ENCODE data around the gene CBX8. TPM values are rescaled to one million over a fixed set of nuclear protein-coding genes. Genes with fewer than 3 reads are reported as not detected.

Gene CBX8
- total RNA-seq, 4 donors from 2014 or later, result 2.3 to 4.7 (median 2.6) TPM

DNA sequence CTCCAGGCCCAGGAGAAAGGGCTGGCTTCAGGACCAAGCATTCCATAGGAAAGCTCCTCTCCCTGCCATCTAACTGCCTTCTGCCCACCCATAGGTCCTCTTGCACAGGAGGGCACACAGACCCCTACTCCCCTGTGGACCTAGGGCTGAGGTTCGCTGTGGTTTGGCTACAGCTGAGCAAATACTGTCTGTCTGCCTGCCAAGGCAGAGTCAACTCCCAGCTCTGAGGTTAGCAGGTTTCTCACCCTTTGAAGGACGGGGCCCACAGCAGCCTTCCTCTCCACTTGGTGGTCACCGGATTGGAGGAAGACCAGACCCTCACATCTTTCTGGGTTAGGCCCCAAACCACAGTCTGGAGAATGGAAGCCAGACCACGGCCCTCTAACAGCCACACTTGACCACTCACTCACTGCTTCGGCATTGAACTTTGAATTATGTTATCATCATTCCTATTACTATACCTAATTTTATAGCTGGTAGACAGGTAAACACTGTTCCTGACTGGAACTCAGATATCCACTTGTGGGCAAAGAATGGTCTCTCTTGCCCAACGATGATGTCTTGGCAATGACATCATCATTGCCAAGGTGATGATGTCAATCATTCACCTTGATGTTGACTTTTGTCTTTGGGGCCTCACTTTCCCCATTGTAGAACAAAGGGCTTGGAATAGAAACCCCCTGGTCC is 28.2 kb upstream of the CBX8 start:
- intact Hi-C loops (cut with DNase I), result no loop called here
- TF ChIP-seq, protein P1, sequence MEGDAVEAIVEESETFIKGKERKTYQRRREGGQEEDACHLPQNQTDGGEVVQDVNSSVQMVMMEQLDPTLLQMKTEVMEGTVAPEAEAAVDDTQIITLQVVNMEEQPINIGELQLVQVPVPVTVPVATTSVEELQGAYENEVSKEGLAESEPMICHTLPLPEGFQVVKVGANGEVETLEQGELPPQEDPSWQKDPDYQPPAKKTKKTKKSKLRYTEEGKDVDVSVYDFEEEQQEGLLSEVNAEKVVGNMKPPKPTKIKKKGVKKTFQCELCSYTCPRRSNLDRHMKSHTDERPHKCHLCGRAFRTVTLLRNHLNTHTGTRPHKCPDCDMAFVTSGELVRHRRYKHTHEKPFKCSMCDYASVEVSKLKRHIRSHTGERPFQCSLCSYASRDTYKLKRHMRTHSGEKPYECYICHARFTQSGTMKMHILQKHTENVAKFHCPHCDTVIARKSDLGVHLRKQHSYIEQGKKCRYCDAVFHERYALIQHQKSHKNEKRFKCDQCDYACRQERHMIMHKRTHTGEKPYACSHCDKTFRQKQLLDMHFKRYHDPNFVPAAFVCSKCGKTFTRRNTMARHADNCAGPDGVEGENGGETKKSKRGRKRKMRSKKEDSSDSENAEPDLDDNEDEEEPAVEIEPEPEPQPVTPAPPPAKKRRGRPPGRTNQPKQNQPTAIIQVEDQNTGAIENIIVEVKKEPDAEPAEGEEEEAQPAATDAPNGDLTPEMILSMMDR (IDR thresholded peaks at IDR 0.05), result no peak
- TF ChIP-seq POLR2A (IDR thresholded peaks at IDR 0.05), result no peak
- Histone ChIP-seq H3K27me3 (peaks cover 0 to 52% (median 0%) of the 10 kb centered on the region in 4 donors), H3K36me3 (no peaks in the 10 kb centered on the region), H3K9me3 (no peaks in the 10 kb centered on the region), H3K27ac (no peak overlapping the region), H3K4me1 (peaks cover 0 to 7% (median 0%) of the 10 kb centered on the region in 3 donors), H3K4me3 (no peak overlapping the region)
- WGBS, 2 donors, result 86 to 87% methylated on average over 4 to 5 of the region's 6 CpGs
- DNase-seq, result no peak

DNA sequence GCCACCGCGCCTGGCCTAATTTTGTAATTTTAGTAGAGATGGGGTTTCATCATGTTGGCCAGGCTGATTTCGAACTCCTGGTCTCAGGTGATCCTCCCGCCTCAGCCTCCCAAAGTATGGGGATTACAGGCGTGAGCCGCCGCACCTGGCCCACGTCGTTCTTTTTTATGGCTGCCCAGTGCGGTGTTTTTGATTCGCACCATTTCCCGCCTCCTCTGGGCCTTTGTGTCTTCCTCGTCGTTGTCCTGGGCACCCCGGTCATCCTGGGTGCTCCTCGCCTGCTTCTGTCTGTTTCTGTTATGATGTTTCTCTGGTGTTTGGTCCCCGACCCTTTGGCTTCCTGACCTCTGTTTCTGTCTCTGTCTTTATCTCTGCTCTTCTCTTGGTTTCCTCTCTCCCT is 27.4 kb upstream of the CBX8 start:
- Histone ChIP-seq H3K27ac (no peak overlapping the region), H3K4me1 (peaks cover 0 to 7% (median 0%) of the 10 kb centered on the region in 3 donors), H3K36me3 (no peaks in the 10 kb centered on the region), H3K27me3 (peaks cover 0 to 60% (median 0%) of the 10 kb centered on the region in 4 donors), H3K9me3 (no peaks in the 10 kb centered on the region), H3K4me3 (no peak overlapping the region)
- WGBS, 2 donors, result 95 to 96% methylated on average over 17 of the region's 17 CpGs
- DNase-seq, result no peak
- intact Hi-C loops (cut with DNase I), result no loop called here
- no peak for TF ChIP-seq POLR2A (IDR thresholded peaks at IDR 0.05)

DNA sequence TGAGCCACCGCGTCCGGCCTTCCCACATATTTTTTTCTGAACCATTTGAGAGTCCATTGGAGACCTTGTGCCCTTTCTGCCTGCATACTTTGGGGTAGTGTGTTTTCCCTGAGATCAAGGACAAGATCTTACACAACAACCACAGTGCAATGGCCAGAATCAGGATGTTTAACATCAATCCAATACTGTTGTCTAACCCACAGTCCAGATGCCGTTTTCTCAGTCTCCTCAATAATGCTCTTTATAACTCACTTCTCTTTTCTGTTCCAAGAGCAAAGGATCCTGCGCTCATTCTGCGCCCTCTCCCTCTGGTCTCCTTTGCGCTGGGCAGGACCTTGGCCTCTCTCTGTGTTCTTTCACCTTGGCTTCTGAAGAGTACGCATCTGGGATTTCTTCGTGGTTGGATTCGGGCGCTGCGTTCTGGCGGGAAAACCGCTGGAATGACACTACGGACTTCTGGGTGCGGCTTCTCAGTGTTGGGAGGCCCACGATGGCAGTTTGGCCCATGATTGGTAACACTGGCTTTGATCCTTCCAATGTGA is 25.8 kb upstream of the CBX8 start:
- intact Hi-C loops (cut with DNase I), result no loop called here
- DNase-seq, result no peak
- no peak overlapping the region for H3K27ac ChIP-seq
- no peak overlapping the region for H3K4me3 ChIP-seq
- H3K4me1 ChIP-seq, result peaks cover 0 to 7% (median 0%) of the 10 kb centered on the region in 3 donors
- H3K9me3 ChIP-seq, result no peaks in the 10 kb centered on the region
- H3K27me3 ChIP-seq, result peaks cover 0 to 70% (median 0%) of the 10 kb centered on the region in 4 donors
- TF ChIP-seq, protein P1 (IDR thresholded peaks at IDR 0.05), result no peak
- no peak for TF ChIP-seq POLR2A (IDR thresholded peaks at IDR 0.05)
- no peaks in the 10 kb centered on the region for H3K36me3 ChIP-seq
- 89 to 93% methylated on average over 17 of the region's 17 CpGs for WGBS, 2 donors

DNA sequence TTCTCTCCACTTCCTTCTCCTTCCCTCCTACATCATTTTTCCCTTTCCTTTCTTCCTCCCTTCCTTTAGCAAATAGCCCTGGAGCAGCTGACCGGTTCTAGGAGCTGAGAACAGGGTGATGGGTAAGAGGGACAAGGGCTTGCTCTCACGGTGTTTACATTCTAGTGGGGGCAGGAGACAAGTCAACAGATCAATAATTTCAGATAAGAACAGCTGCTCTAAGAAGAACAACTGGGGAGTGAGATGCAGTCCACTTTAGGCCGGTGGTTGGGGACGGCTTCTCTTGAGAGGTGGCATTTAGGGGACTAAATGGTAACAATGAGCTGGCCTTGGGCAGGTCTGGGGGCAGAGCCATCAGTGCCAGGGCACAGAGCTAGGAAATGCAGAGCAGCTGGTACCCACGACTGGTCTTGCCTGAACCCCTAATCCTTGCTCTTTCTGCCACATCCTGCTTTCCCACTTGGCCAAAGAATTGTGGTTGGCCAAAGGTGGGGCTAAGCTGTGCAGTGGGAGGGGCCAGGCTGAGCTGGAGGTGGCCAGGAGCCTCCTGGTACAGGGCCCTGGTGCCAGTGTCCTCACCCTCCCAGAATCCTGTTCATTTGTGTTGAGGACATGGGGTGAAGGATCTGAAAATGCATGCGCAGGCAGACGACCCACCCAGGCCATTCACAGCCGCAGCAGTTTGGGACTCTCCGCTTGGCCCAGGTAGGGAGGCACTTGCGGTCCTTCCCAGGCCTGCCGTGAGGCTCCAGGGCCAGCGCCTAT is 24.6 kb upstream of the CBX8 start:
- TF ChIP-seq, protein P1 (IDR thresholded peaks at IDR 0.05), result no peak
- no peak for TF ChIP-seq POLR2A (IDR thresholded peaks at IDR 0.05)
- H3K9me3 ChIP-seq, result no peaks in the 10 kb centered on the region
- H3K36me3 ChIP-seq, result no peaks in the 10 kb centered on the region
- H3K4me1 ChIP-seq, result peaks cover 0 to 7% (median 0%) of the 10 kb centered on the region in 3 donors
- H3K4me3 ChIP-seq, result no peak overlapping the region
- H3K27me3 ChIP-seq, result peaks cover 0 to 76% (median 2%) of the 10 kb centered on the region in 4 donors
- intact Hi-C loops (cut with DNase I), result no loop called here
- no peak overlapping the region for H3K27ac ChIP-seq
- no peak for DNase-seq
- 82 to 83% methylated on average over 11 to 12 of the region's 12 CpGs for WGBS, 2 donors

DNA sequence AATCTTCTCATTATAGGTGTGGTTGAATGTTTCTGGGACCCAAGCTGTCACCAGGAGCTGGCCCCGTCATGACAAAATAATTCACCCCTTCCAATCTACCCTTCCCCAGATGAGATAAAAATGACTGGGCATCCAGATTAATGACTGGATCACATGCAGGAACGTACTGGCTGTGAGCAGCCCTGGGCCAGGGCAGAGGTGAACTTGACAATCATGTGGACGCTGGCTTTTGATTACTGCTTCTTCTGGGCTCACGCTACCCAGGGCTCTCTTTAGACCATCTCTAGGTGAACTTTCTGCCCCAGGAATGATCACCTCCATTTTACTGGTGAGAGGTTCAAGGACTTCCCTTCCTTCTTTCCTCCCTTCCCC is 24.1 kb upstream of the CBX8 start:
- WGBS, 2 donors, result 81 to 91% methylated on average over 4 of the region's 4 CpGs
- intact Hi-C loops (cut with DNase I), result no loop called here

More for the DNA sequence above, 24.1 kb upstream of the CBX8 start:
- no peaks in the 10 kb centered on the region for H3K9me3 ChIP-seq
- no peak for TF ChIP-seq POLR2A (IDR thresholded peaks at IDR 0.05)
- TF ChIP-seq, protein P1 (IDR thresholded peaks at IDR 0.05), result no peak
- peaks cover 3 to 76% (median 6%) of the 10 kb centered on the region in 4 donors for H3K27me3 ChIP-seq
- no peaks in the 10 kb centered on the region for H3K36me3 ChIP-seq
- no peak for DNase-seq
- H3K4me3 ChIP-seq, result no peak overlapping the region
- peaks cover 0 to 2% (median under 1%) of the 10 kb centered on the region in 3 donors for H3K4me1 ChIP-seq
- no peak overlapping the region for H3K27ac ChIP-seq
